K562 (cell line): Measurements from ENCODE around the gene MLH3. TPM values are rescaled to one million over a fixed set of nuclear protein-coding genes. Genes with fewer than 3 reads are reported as not detected.

Experiments
- ATAC-seq: fragments of 200-7000 bp; cut with Tn5 transposase; 3 replicates; pipeline ENCODE4 v1.9.1; 2020; ENCODE audit warnings: moderate library complexity
- BruUV-seq: library from RNA; stranded (reverse); fragments of 400-500 nt; replicated peaks from 2 replicates; lab custom pipeline; 2021; lab: Mats Ljungman, UMichigan
- CTCF ChIA-PET: fragments of 300-600 bp; formaldehyde crosslinking; extraction: SDS; loops from one replicate; lab custom pipeline; 2021; ENCODE audit warnings: low intra/inter-chr PET ratio; lab: Yijun Ruan, JAX
- POLR2A ChIA-PET: fragments of 300-600, 350-650 bp; sonication (Branson Sonifier 250); formaldehyde crosslinking; extraction: SDS; loops from one replicate; lab custom pipeline; 2021; ENCODE audit warnings: antibody characterized with exemption, inconsistent platforms; lab: Yijun Ruan, JAX
- DNase-seq, 4 experiments: peaks; one replicate each; pipeline versions ENCODE4 v3.0.0 to v3.0.0-alpha.2; 2011 to 2018; ENCODE audit warnings: low spot score in 3 of 4, mixed read lengths in 3 of 4; ENCODE audit errors: extremely low read depth in 1 of 4
- FAIRE-seq: peaks from 2 replicates; lab custom pipeline; 2011; peaks lifted over from hg19 to GRCh38; lab: Jason Lieb, UNC
- H2AFZ ChIP-seq: 2 replicates; pipeline ENCODE4 v1.6.0; 2011; ENCODE audit warnings: low read depth, low read length, control low read depth, inconsistent platforms
- H3K27ac ChIP-seq: fragments of 200-600 bp; 3 replicates; pipeline ENCODE4 v1.8.0; 2011; ENCODE audit warnings: low read depth, mild to moderate bottlenecking, control low read depth, inconsistent platforms, low read length, moderate library complexity, mixed read lengths; ENCODE audit errors: extremely low read depth
- H3K27me3 ChIP-seq, 2 experiments: fragments of 300-600 bp in 1 of 2; 2 replicates in 1 of 2; 3 replicates in 1 of 2; pipeline versions ENCODE4 v1.6.0 to v1.8.0; 2011; ENCODE audit warnings: inconsistent platforms in 2 of 2, low read length in 2 of 2, mild to moderate bottlenecking in 1 of 2, mixed read lengths in 1 of 2, moderate library complexity in 1 of 2; ENCODE audit not compliant: control insufficient read depth in 2 of 2, insufficient read depth in 2 of 2
- H3K36me3 ChIP-seq: fragments of 300-600 bp; 3 replicates; pipeline ENCODE4 v1.8.0; 2011; ENCODE audit warnings: mild to moderate bottlenecking, low read length, inconsistent platforms; ENCODE audit not compliant: control insufficient read depth, insufficient read depth
- H3K4me1 ChIP-seq, 2 experiments: fragments of 200-600 bp in 1 of 2; replicated peaks in 1 of 2; 2 replicates in 1 of 2; 3 replicates in 1 of 2; pipeline versions ENCODE4 v1.5.1 to v1.8.0; 2011; ENCODE audit warnings: inconsistent platforms in 2 of 2, low read length in 2 of 2, mild to moderate bottlenecking in 1 of 2, mixed read lengths in 1 of 2, moderate library complexity in 1 of 2; ENCODE audit not compliant: control insufficient read depth in 2 of 2, insufficient read depth in 2 of 2
- H3K4me2 ChIP-seq: 2 replicates; pipeline ENCODE4 v1.6.1; 2011; ENCODE audit warnings: low read length, control low read depth, inconsistent platforms, mixed read lengths; ENCODE audit not compliant: insufficient read depth
- H3K4me3 ChIP-seq: fragments of 200-600 bp; sonication (generic), shearing (Covaris generic); 2 replicates; pipeline ENCODE4 v1.5.1; 2016; ENCODE audit warnings: control low read depth, inconsistent platforms
- H3K79me2 ChIP-seq: fragments of 200-600 bp; 3 replicates; pipeline ENCODE4 v1.8.0; 2011; ENCODE audit warnings: low read length, inconsistent platforms; ENCODE audit not compliant: control insufficient read depth, insufficient read depth
- H3K9ac ChIP-seq, 2 experiments: 2 replicates each; pipeline versions ENCODE4 v1.6.0 to v1.6.1; 2011; ENCODE audit warnings: low read depth in 2 of 2, low read length in 2 of 2, control low read depth in 1 of 2, inconsistent platforms in 1 of 2, mild to moderate bottlenecking in 1 of 2, mixed read lengths in 1 of 2; ENCODE audit not compliant: insufficient read depth in 1 of 2
- H3K9me1 ChIP-seq: one replicate; pipeline ENCODE4 v1.6.0; 2011; ENCODE audit warnings: inconsistent platforms, mild to moderate bottlenecking, low read length, moderate library complexity; ENCODE audit not compliant: control insufficient read depth, insufficient read depth
- H3K9me3 ChIP-seq: replicated peaks from 2 replicates; pipeline ENCODE4 v1.5.1; 2011; ENCODE audit warnings: low read depth, low read length, inconsistent platforms; ENCODE audit not compliant: control insufficient read depth, insufficient read depth
- H4K20me1 ChIP-seq: replicated peaks from 2 replicates; pipeline ENCODE4 v1.6.1; 2011; ENCODE audit warnings: low read length, inconsistent platforms, mixed read lengths; ENCODE audit not compliant: control insufficient read depth, insufficient read depth
- ARHGAP35 ChIP-seq: fragments of 450-650 bp; IDR thresholded peaks from 2 replicates; pipeline ENCODE4 v1.6.1; 2018; ENCODE audit not compliant: partially characterized antibody
- FOXP1 ChIP-seq: sonication (generic); formaldehyde crosslinking; IDR thresholded peaks from 2 replicates; pipeline ENCODE4 v1.8.0; 2022; ENCODE audit warnings: mild to moderate bottlenecking, missing genetic modification reagents
- HCFC1 ChIP-seq: IDR thresholded peaks from 2 replicates; pipeline ENCODE4 v1.6.1; 2012; ENCODE audit warnings: low read depth, low read length, improper control_type of control experiment
- HDAC3 ChIP-seq: fragments of 450-650 bp; IDR thresholded peaks from 2 replicates; pipeline ENCODE4 v1.6.1; 2018; ENCODE audit warnings: borderline replicate concordance, mild to moderate bottlenecking, moderate library complexity; ENCODE audit not compliant: partially characterized antibody
- KAT8 ChIP-seq: fragments of 450-650 bp; IDR thresholded peaks from 2 replicates; pipeline ENCODE4 v1.6.1; 2016; ENCODE audit warnings: low read depth, mild to moderate bottlenecking
- KLF6 ChIP-seq: fragments of 250-450 bp; sonication (Bioruptor Pico); IDR thresholded peaks from 2 replicates; pipeline ENCODE4 v1.4.0; 2020; ENCODE audit warnings: mild to moderate bottlenecking, moderate library complexity, borderline replicate concordance
- NFE2L1 ChIP-seq: fragments of 450-650 bp; IDR thresholded peaks from 2 replicates; pipeline ENCODE4 v1.6.1; 2016; ENCODE audit warnings: missing genetic modification characterization, low read depth, mild to moderate bottlenecking, missing compliant biosample characterization, moderate library complexity, borderline replicate concordance
- PHB ChIP-seq: fragments of 250-450 bp; sonication (Bioruptor Pico); IDR thresholded peaks from 2 replicates; pipeline ENCODE4 v1.5.0; 2021
- PPARD ChIP-seq: fragments of 250-450 bp; sonication (Bioruptor Pico); IDR thresholded peaks from 2 replicates; pipeline ENCODE4 v1.8.0; 2022; ENCODE audit warnings: inconsistent platforms, mild to moderate bottlenecking, moderate library complexity
- SMAD2 ChIP-seq: fragments of 150-350 bp; IDR thresholded peaks from 2 replicates; pipeline ENCODE4 v1.6.1; 2014; ENCODE audit warnings: low read depth, mild to moderate bottlenecking, low read length
- STAT5A ChIP-seq: IDR thresholded peaks from 2 replicates; pipeline ENCODE4 v1.6.1; 2012; ENCODE audit warnings: low read length, inconsistent platforms, borderline replicate concordance
- ZNF551 ChIP-seq: fragments of 250-450 bp; sonication (Bioruptor Pico); IDR thresholded peaks from 2 replicates; pipeline ENCODE4 v1.5.0; 2021; ENCODE audit warnings: mild to moderate bottlenecking, moderate library complexity
- ZNF586 ChIP-seq: fragments of 450-650 bp; formaldehyde crosslinking; conservative IDR thresholded peaks from 2 replicates; pipeline ENCODE4 v1.4.0; 2020; ENCODE audit warnings: mild to moderate bottlenecking, moderate library complexity
- ZNF644 ChIP-seq: fragments of 200-800 bp; sonication (Bioruptor generic); IDR thresholded peaks from 2 replicates; pipeline ENCODE4 v1.6.1; 2016; ENCODE audit warnings: low read depth, missing genetic modification characterization, missing compliant biosample characterization
- WGBS: fragments of 100-300 bp; shearing (Covaris generic); methylation state at CpG from one replicate; pipeline ENCODE4 v1.1.6; 2016; ENCODE audit warnings: low coverage, mixed read lengths; ENCODE audit not compliant: insufficient coverage; ENCODE audit errors: missing lambda C conversion rate; 5-methylcytosine and 5-hydroxymethylcytosine counted together
- in situ Hi-C: fragments of 300-500 bp; cut with MboI; formaldehyde crosslinking; loops from 4 replicates; pipeline ENCODE4 v1.15.0; 2018; ENCODE audit warnings: inconsistent platforms, mixed read lengths
- intact Hi-C: fragments of 100-400 bp; cut with micrococcal nuclease; formaldehyde crosslinking; loops from 2 replicates; pipeline ENCODE4 v1.14.2; 2022
- polyA plus RNA-seq, 8 experiments: library from polyadenylated mRNA; depleted of rRNA in 4 of 8; stranded (reverse) in 5 of 8; unstranded in 3 of 8; fragments of >200 nt; fragmentation: Nextera tagmentation in 2 of 8; fragmentation: Illumina TruSeq in 1 of 8; extraction: Ambion mirVana in 2 of 8; extraction: Trizol in 1 of 8; gene quantifications; 2 replicates each; pipeline versions ENCODE4 v1.2.1 to v1.2.3, GENCODE V29; 2011 to 2014; ENCODE audit warnings: inconsistent platforms in 1 of 8, missing spikeins in 1 of 8
- total RNA-seq, 7 experiments: library from RNA; depleted of rRNA in 6 of 7; stranded (reverse); fragments of >200 nt in 6 of 7; fragmentation: Illumina TruSeq in 2 of 7; extraction: Trizol in 2 of 7; gene quantifications; 2 replicates each; pipeline versions ENCODE4 v1.2.1 to v1.2.3, GENCODE V29; 2011 to 2021; ENCODE audit warnings: low replicate concordance in 1 of 7
- TF ChIP-seq, protein P1 (sequence below): fragments of 250-450 bp; sonication (Bioruptor Pico); IDR thresholded peaks from 2 replicates; pipeline ENCODE4 v1.8.0; 2021; ENCODE audit warnings: mild to moderate bottlenecking, moderate library complexity

Gene MLH3
- total and polyA plus RNA-seq, 9 of the 15 experiments (the other 6 are each of a cell fraction or from before 2014, with no cell fraction given) = 5.9 to 15.3 (median 10.7) TPM

DNA sequence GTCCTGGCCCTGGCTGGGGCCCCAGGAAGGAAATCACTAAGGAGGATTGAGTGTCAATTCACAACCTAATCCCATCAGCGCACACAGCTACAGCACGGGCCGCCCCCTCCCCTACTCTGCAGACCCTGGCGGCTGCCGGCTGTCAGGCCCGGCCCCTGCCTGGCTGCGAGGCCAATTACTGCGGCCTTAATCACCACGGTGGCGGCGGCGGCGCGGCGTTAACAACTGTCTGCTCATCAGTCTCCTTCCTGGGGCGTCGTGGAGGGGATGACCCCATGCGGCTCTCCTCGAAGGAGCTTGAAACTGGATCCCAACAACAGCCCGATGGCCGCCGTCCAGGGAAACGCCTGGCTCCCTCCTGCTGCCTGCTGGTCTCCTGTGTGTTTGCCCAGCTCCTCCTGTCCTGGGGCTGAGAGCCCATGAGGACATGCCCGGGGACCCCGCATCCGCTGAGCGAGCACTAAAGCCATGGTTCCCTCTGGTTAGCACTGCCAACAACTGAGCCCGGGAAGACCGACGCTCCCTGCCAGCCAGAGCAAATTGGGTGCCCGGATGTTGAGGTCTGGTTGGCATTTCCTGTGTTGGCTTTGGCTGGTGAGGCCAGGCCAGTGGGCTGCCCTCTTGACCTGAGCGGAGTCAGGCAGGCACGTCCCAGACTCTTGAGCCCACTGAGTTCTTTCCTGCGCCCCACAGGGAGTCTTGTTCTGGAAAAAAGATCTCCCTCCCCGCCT is 70.4 kb downstream of the MLH3 start:
- H3K36me3 ChIP-seq = no peaks in the 10 kb centered on the region
- no peak for ATAC-seq
- H3K9me3 ChIP-seq = no peaks in the 10 kb centered on the region
- no peak overlapping the region for H3K27ac ChIP-seq
- no peaks in the 10 kb centered on the region for H3K27me3 ChIP-seq
- DNase-seq = peak in 1 of 4 experiments; percentile 5
- no peaks in the 10 kb centered on the region for H4K20me1 ChIP-seq
- no TSS peak for BruUV-seq
- CTCF ChIA-PET = no interaction called here
- H3K9ac ChIP-seq = no peak overlapping the region; a peak in 1 of 4 replicates
- H2AFZ ChIP-seq = no peak overlapping the region
- 40% methylated on average over 21 of the region's 35 CpGs for WGBS
- no peak overlapping the region for H3K4me2 ChIP-seq
- intact Hi-C loops (no loop called here), in situ Hi-C loops (no loop called here)
- peaks cover 0 to 29% of the 10 kb centered on the region in 2 experiments; a peak in 2 of 5 replicates for H3K4me1 ChIP-seq
- no peak for TF ChIP-seq SMAD2
- no peak for TF ChIP-seq HCFC1
- no peak for TF ChIP-seq PHB
- no peak for TF ChIP-seq ZNF586
- TF ChIP-seq ARHGAP35 = no peak
- no peak for TF ChIP-seq ZNF551 (CRISPR knock-in tag)
- no peaks in the 10 kb centered on the region for H3K79me2 ChIP-seq
- POLR2A ChIA-PET = no interaction called here
- no peaks in the 10 kb centered on the region for H3K9me1 ChIP-seq
- no peak overlapping the region for H3K4me3 ChIP-seq
- no peak for FAIRE-seq

DNA sequence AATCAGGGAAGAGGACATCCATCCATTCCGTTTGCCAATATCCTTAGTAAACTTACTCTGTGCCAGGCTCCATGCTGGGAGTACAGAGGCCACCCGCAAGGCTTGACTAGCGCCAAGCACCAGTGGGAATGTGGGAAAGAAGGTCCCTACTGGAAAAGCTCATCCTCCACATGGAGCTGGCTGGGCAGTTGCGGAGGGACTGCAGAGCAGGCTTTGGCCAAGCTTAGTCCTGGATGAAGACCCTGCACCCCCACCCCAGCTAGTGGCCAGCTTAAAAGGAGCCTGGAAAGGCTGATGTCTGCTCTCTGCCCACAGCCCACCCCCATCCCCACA is 70.9 kb downstream of the MLH3 start:
- no peak overlapping the region for H3K9ac ChIP-seq
- H2AFZ ChIP-seq = no peak overlapping the region
- no peaks in the 10 kb centered on the region for H3K79me2 ChIP-seq
- POLR2A ChIA-PET = no interaction called here
- no peak overlapping the region for H3K4me3 ChIP-seq
- in situ Hi-C loops (no loop called here), intact Hi-C loops (no loop called here)
- peaks cover 0 to 29% of the 10 kb centered on the region in 2 experiments; a peak in 2 of 5 replicates for H3K4me1 ChIP-seq
- BruUV-seq = no TSS peak
- H3K4me2 ChIP-seq = no peak overlapping the region
- no peak for FAIRE-seq
- no peaks in the 10 kb centered on the region for H4K20me1 ChIP-seq
- WGBS = 80% methylated on average over 4 of the region's 4 CpGs
- no peaks in the 10 kb centered on the region for H3K9me1 ChIP-seq
- H3K9me3 ChIP-seq = no peaks in the 10 kb centered on the region
- CTCF ChIA-PET = no interaction called here
- peak in 1 of 4 experiments; percentile 1 for DNase-seq
- no peaks in the 10 kb centered on the region for H3K36me3 ChIP-seq
- no peak for ATAC-seq
- no peak overlapping the region for H3K27ac ChIP-seq
- H3K27me3 ChIP-seq = no peaks in the 10 kb centered on the region
- TF ChIP-seq PPARD (CRISPR knock-in tag) (no peak), STAT5A (no peak), FOXP1 (CRISPR knock-in tag) (no peak), KLF6 (CRISPR knock-in tag) (no peak), HDAC3 (no peak), HCFC1 (no peak), NFE2L1 (tag) (no peak), KAT8 (no peak), ZNF644 (tag) (no peak)
- TF ChIP-seq, protein P1, sequence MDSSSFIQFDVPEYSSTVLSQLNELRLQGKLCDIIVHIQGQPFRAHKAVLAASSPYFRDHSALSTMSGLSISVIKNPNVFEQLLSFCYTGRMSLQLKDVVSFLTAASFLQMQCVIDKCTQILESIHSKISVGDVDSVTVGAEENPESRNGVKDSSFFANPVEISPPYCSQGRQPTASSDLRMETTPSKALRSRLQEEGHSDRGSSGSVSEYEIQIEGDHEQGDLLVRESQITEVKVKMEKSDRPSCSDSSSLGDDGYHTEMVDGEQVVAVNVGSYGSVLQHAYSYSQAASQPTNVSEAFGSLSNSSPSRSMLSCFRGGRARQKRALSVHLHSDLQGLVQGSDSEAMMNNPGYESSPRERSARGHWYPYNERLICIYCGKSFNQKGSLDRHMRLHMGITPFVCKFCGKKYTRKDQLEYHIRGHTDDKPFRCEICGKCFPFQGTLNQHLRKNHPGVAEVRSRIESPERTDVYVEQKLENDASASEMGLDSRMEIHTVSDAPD (CRISPR knock-in tag) = no peak
